SK-N-MC (cell line): Measurements from ENCODE around the gene TMEM135.

Source experiments
- EZH2 ChIP-seq: fragments of 200-600 bp; sonication (generic); IDR thresholded peaks from one replicate; pipeline ENCODE4 v1.6.1; 2017; ENCODE audit warnings: antibody characterized with exemption
- FOXP2 ChIP-seq: optimal IDR thresholded peaks from 2 replicates; pipeline ENCODE3; 2011; ENCODE audit warnings: mild to moderate bottlenecking, moderate library complexity; ENCODE audit not compliant: insufficient read depth; ENCODE audit errors: extremely low read length, control extremely low read depth
- POLR2AphosphoS5 ChIP-seq: IDR thresholded peaks from 2 replicates; pipeline ENCODE4 v1.6.1; 2012; ENCODE audit warnings: mild to moderate bottlenecking, low read depth, low read length, borderline replicate concordance

GRCh38 chr11:87320123-87320522, 282.4 kb downstream of the TMEM135 start:
- TF ChIP-seq EZH2 (no peak), POLR2AphosphoS5 (no peak), FOXP2 (no peak)
